K562 (cell line): Measurements from ENCODE around the gene LAMB2. TPM values are rescaled to one million over a fixed set of nuclear protein-coding genes. Genes with fewer than 3 reads are reported as not detected.

ENCODE experiments used
- CBX3 ChIP-seq, 2 experiments: IDR thresholded peaks; 1 replicate in 1 of 2; 2 replicates in 1 of 2; pipeline ENCODE4 v1.6.1; 2012; ENCODE audit warnings: inconsistent platforms in 2 of 2, low read length in 2 of 2, borderline replicate concordance in 1 of 2, control low read depth in 1 of 2
- E2F3 ChIP-seq: fragments of 250-450 bp; sonication (Bioruptor Pico); IDR thresholded peaks from 2 replicates; pipeline ENCODE4 v1.4.0; 2020; ENCODE audit warnings: mild to moderate bottlenecking
- HDAC8 ChIP-seq: fragments of 450-650 bp; IDR thresholded peaks from 2 replicates; pipeline ENCODE4 v1.6.1; 2016; ENCODE audit warnings: mild to moderate bottlenecking, missing genetic modification characterization, moderate library complexity, missing compliant biosample characterization
- KAT2B ChIP-seq: IDR thresholded peaks from one replicate; pipeline ENCODE4 v1.6.1; 2012; ENCODE audit warnings: low read depth, mild to moderate bottlenecking, control low read depth, inconsistent platforms, low read length, moderate library complexity
- MAFK ChIP-seq: IDR thresholded peaks from 2 replicates; pipeline ENCODE4 v1.6.1; 2011; ENCODE audit warnings: low read length, improper control_type of control experiment
- NELFE ChIP-seq: IDR thresholded peaks from 2 replicates; pipeline ENCODE4 v1.6.1; 2011; ENCODE audit warnings: mild to moderate bottlenecking; ENCODE audit not compliant: insufficient read depth, insufficient read length
- PTRF ChIP-seq: fragments of 450-650 bp; IDR thresholded peaks from 2 replicates; pipeline ENCODE4 v1.6.1; 2016; ENCODE audit warnings: mild to moderate bottlenecking, missing genetic modification characterization, missing compliant biosample characterization
- ZC3H11A ChIP-seq: IDR thresholded peaks from 2 replicates; pipeline ENCODE4 v1.6.1; 2012; ENCODE audit warnings: low read depth, low read length, improper control_type of control experiment
- ZNF699 ChIP-seq: fragments of 250-450 bp; sonication (Bioruptor Pico); IDR thresholded peaks from 2 replicates; pipeline ENCODE4 v1.8.0; 2021; ENCODE audit warnings: mild to moderate bottlenecking, moderate library complexity; ENCODE audit not compliant: insufficient replicate concordance
- polyA plus RNA-seq, 8 experiments: library from polyadenylated mRNA; depleted of rRNA in 4 of 8; stranded (reverse) in 5 of 8; unstranded in 3 of 8; fragments of >200 nt; fragmentation: Nextera tagmentation in 2 of 8; fragmentation: Illumina TruSeq in 1 of 8; extraction: Ambion mirVana in 2 of 8; extraction: Trizol in 1 of 8; gene quantifications; 2 replicates each; pipeline versions ENCODE4 v1.2.1 to v1.2.3, GENCODE V29; 2011 to 2014; ENCODE audit warnings: inconsistent platforms in 1 of 8, missing spikeins in 1 of 8
- total RNA-seq, 7 experiments: library from RNA; depleted of rRNA in 6 of 7; stranded (reverse); fragments of >200 nt in 6 of 7; fragmentation: Illumina TruSeq in 2 of 7; extraction: Trizol in 2 of 7; gene quantifications; 2 replicates each; pipeline versions ENCODE4 v1.2.1 to v1.2.3, GENCODE V29; 2011 to 2021; ENCODE audit warnings: low replicate concordance in 1 of 7
- TF ChIP-seq, protein P1 (sequence below): fragments of 450-650 bp; formaldehyde crosslinking; IDR thresholded peaks from 2 replicates; pipeline ENCODE4 v1.4.0; 2022; ENCODE audit warnings: missing genetic modification characterization
- TF ChIP-seq, protein P2 (sequence below): sonication (generic); formaldehyde crosslinking; IDR thresholded peaks from 2 replicates; pipeline ENCODE4 v1.8.0; 2023; ENCODE audit warnings: mild to moderate bottlenecking, missing genetic modification reagents
- TF ChIP-seq, protein P3 (sequence below): fragments of 200-800 bp; sonication (Bioruptor generic); IDR thresholded peaks from 2 replicates; pipeline ENCODE4 v1.6.1; 2017; ENCODE audit warnings: missing genetic modification characterization, missing compliant biosample characterization
- TF ChIP-seq, protein P4 (sequence below): IDR thresholded peaks from 2 replicates; pipeline ENCODE4 v1.6.1; 2011; ENCODE audit warnings: borderline replicate concordance, low read depth, mild to moderate bottlenecking, moderate library complexity, low read length; ENCODE audit not compliant: insufficient read depth, poor library complexity, severe bottlenecking
- TF ChIP-seq, protein P5 (sequence below): fragments of 250-450 bp; sonication (Bioruptor Pico); IDR thresholded peaks from 2 replicates; pipeline ENCODE4 v1.8.0; 2022; ENCODE audit warnings: inconsistent platforms, mild to moderate bottlenecking, moderate library complexity, borderline replicate concordance
- TF ChIP-seq, protein P6 (sequence below): fragments of 450-650 bp; formaldehyde crosslinking; IDR thresholded peaks from 2 replicates; pipeline ENCODE4 v1.4.0; 2020; ENCODE audit warnings: mild to moderate bottlenecking, moderate library complexity
- TF ChIP-seq, protein P7 (sequence below): fragments of 450-650 bp; IDR thresholded peaks from 2 replicates; pipeline ENCODE4 v1.6.1; 2016; ENCODE audit warnings: antibody characterized with exemption

The LAMB2 gene
- total and polyA plus RNA-seq, 9 of the 15 experiments (the other 6 are each of a cell fraction or from before 2014, with no cell fraction given), result 1.4 to 26.0 (median 16.2) TPM

DNA sequence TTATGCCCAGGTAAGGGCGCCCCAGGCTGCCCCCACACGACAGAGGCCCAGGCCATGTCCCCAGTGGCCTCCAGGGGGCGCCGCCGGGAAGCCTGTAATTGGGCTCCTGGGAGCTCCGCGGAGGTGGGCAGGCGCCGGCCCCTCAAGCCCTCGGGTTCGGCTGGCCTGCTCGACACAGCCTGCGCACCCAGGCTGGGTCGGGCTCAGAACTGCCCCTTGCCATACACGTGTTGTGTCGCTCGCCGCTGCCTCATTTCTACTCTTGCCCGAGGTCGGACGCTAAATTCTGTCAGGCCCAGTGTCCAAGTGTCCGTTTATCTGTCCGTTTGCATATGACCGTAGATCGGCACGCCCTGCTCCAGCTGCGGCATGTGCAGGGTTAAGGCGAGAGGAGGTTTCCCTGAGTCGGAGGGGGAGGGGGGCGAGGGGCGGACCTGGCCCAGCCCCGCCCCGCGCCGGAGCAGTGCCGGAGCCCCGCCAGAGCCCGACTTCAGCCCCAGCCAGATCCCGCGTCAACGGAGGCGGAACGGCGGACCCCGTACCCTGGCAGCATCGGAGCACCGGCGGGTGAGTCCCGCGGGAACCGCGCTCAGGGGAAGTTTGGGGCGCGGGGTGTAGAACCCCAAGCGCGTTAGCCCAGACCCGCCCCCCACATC is 38.4 kb upstream of the LAMB2 start, which contains the start of gene KLHDC8B (continued):
- TF ChIP-seq, protein P1, sequence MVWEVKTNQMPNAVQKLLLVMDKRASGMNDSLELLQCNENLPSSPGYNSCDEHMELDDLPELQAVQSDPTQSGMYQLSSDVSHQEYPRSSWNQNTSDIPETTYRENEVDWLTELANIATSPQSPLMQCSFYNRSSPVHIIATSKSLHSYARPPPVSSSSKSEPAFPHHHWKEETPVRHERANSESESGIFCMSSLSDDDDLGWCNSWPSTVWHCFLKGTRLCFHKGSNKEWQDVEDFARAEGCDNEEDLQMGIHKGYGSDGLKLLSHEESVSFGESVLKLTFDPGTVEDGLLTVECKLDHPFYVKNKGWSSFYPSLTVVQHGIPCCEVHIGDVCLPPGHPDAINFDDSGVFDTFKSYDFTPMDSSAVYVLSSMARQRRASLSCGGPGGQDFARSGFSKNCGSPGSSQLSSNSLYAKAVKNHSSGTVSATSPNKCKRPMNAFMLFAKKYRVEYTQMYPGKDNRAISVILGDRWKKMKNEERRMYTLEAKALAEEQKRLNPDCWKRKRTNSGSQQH (CRISPR knock-in tag), result no peak
- TF ChIP-seq KAT2B, result no peak
- TF ChIP-seq, protein P2, sequence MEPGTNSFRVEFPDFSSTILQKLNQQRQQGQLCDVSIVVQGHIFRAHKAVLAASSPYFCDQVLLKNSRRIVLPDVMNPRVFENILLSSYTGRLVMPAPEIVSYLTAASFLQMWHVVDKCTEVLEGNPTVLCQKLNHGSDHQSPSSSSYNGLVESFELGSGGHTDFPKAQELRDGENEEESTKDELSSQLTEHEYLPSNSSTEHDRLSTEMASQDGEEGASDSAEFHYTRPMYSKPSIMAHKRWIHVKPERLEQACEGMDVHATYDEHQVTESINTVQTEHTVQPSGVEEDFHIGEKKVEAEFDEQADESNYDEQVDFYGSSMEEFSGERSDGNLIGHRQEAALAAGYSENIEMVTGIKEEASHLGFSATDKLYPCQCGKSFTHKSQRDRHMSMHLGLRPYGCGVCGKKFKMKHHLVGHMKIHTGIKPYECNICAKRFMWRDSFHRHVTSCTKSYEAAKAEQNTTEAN (CRISPR knock-in tag), result peak; percentile 25; the same call in 1 of the 2 replicates
- no peak for TF ChIP-seq ZC3H11A
- no peak for TF ChIP-seq HDAC8
- TF ChIP-seq E2F3 (CRISPR knock-in tag), result no peak
- TF ChIP-seq, protein P3, sequence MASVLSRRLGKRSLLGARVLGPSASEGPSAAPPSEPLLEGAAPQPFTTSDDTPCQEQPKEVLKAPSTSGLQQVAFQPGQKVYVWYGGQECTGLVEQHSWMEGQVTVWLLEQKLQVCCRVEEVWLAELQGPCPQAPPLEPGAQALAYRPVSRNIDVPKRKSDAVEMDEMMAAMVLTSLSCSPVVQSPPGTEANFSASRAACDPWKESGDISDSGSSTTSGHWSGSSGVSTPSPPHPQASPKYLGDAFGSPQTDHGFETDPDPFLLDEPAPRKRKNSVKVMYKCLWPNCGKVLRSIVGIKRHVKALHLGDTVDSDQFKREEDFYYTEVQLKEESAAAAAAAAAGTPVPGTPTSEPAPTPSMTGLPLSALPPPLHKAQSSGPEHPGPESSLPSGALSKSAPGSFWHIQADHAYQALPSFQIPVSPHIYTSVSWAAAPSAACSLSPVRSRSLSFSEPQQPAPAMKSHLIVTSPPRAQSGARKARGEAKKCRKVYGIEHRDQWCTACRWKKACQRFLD (CRISPR knock-in tag), result peak; percentile 68; the same call in 1 of the 2 replicates
- peak in 1 of 2 experiments; percentile 49; a peak in 2 of 3 replicates for TF ChIP-seq CBX3 (IDR thresholded peaks at IDR 0.05; ENCODE audit: borderline replicate concordance in 1 of 2, low read length in 2 of 2)
- TF ChIP-seq, protein P4, sequence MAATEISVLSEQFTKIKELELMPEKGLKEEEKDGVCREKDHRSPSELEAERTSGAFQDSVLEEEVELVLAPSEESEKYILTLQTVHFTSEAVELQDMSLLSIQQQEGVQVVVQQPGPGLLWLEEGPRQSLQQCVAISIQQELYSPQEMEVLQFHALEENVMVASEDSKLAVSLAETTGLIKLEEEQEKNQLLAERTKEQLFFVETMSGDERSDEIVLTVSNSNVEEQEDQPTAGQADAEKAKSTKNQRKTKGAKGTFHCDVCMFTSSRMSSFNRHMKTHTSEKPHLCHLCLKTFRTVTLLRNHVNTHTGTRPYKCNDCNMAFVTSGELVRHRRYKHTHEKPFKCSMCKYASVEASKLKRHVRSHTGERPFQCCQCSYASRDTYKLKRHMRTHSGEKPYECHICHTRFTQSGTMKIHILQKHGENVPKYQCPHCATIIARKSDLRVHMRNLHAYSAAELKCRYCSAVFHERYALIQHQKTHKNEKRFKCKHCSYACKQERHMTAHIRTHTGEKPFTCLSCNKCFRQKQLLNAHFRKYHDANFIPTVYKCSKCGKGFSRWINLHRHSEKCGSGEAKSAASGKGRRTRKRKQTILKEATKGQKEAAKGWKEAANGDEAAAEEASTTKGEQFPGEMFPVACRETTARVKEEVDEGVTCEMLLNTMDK, result peak; percentile 73
- no peak for TF ChIP-seq ZNF699
- TF ChIP-seq NELFE, result no peak
- TF ChIP-seq, protein P5, sequence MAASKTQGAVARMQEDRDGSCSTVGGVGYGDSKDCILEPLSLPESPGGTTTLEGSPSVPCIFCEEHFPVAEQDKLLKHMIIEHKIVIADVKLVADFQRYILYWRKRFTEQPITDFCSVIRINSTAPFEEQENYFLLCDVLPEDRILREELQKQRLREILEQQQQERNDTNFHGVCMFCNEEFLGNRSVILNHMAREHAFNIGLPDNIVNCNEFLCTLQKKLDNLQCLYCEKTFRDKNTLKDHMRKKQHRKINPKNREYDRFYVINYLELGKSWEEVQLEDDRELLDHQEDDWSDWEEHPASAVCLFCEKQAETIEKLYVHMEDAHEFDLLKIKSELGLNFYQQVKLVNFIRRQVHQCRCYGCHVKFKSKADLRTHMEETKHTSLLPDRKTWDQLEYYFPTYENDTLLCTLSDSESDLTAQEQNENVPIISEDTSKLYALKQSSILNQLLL, result no peak
- no peak for TF ChIP-seq MAFK
- TF ChIP-seq, protein P6, sequence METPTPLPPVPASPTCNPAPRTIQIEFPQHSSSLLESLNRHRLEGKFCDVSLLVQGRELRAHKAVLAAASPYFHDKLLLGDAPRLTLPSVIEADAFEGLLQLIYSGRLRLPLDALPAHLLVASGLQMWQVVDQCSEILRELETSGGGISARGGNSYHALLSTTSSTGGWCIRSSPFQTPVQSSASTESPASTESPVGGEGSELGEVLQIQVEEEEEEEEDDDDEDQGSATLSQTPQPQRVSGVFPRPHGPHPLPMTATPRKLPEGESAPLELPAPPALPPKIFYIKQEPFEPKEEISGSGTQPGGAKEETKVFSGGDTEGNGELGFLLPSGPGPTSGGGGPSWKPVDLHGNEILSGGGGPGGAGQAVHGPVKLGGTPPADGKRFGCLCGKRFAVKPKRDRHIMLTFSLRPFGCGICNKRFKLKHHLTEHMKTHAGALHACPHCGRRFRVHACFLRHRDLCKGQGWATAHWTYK, result no peak
- TF ChIP-seq, protein P7, sequence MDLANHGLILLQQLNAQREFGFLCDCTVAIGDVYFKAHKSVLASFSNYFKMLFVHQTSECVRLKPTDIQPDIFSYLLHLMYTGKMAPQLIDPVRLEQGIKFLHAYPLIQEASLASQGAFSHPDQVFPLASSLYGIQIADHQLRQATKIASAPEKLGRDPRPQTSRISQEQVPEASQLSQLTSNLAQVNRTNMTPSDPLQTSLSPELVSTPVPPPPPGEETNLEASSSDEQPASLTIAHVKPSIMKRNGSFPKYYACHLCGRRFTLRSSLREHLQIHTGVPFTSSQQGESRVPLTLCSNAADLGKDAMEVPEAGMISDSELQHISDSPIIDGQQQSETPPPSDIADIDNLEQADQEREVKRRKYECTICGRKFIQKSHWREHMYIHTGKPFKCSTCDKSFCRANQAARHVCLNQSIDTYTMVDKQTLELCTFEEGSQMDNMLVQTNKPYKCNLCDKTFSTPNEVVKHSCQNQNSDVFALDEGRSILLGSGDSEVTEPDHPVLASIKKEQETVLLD, result peak; percentile 82
- no peak for TF ChIP-seq PTRF (tag)
